Fibroblast of mammary gland (primary cell): ENCODE results near the gene ARHGAP10.
A peak's percentile ranks its signal among the peaks of the same experiment; 100 is the strongest.

Experiments used
- DNase-seq: peaks from one replicate; pipeline ENCODE4 v3.0.0-alpha.2; 2010; ENCODE audit warnings: low read depth
- H3K4me3 ChIP-seq: 2 replicates; pipeline ENCODE4 v1.5.1; 2011; ENCODE audit warnings: low read depth, mild to moderate bottlenecking, low read length, moderate library complexity; ENCODE audit not compliant: control insufficient read depth
- TF ChIP-seq, protein P1 (sequence below): conservative IDR thresholded peaks from 2 replicates; pipeline ENCODE4 v1.5.1; 2011; ENCODE audit warnings: low read depth, low read length, inconsistent platforms; ENCODE audit not compliant: control insufficient read depth, insufficient read depth

ARHGAP10 gene

GRCh38 chr4:147862043-147862692 lies 130.3 kb downstream of the ARHGAP10 start:
- TF ChIP-seq, protein P1, sequence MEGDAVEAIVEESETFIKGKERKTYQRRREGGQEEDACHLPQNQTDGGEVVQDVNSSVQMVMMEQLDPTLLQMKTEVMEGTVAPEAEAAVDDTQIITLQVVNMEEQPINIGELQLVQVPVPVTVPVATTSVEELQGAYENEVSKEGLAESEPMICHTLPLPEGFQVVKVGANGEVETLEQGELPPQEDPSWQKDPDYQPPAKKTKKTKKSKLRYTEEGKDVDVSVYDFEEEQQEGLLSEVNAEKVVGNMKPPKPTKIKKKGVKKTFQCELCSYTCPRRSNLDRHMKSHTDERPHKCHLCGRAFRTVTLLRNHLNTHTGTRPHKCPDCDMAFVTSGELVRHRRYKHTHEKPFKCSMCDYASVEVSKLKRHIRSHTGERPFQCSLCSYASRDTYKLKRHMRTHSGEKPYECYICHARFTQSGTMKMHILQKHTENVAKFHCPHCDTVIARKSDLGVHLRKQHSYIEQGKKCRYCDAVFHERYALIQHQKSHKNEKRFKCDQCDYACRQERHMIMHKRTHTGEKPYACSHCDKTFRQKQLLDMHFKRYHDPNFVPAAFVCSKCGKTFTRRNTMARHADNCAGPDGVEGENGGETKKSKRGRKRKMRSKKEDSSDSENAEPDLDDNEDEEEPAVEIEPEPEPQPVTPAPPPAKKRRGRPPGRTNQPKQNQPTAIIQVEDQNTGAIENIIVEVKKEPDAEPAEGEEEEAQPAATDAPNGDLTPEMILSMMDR: no peak
- H3K4me3 ChIP-seq: no peak overlapping the region
- no peak for DNase-seq

GRCh38 chr4:147863111-147863747 lies 131.3 kb downstream of the ARHGAP10 start:
- TF ChIP-seq, protein P1: peak; percentile 36
- H3K4me3 ChIP-seq: no peak overlapping the region
- DNase-seq: peak; percentile 52

- peak; percentile 71 for DNase-seq
- TF ChIP-seq, protein P1: no peak
- H3K4me3 ChIP-seq: no peak overlapping the region
Observed at GRCh38 chr4:147863808-147864472, 132.1 kb downstream of the ARHGAP10 start.

DNA sequence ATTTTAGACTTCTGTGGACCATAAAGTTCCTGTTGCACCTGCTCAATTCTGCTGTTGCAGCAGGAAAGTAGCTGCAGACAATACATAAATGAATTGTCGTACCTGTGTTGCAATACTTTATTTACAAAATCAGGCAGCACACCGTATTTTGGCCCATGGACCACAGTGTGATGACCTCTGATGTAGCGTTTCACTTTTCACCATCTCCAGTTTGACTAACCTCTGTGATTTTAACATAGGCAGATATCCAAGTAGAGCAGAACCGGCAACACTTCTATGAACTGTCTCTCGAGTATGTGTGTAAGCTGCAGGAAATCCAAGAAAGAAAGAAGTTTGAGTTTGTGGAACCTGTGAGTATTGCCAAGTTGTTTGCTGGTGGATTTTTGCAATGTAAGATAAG lies 132.7 kb downstream of the ARHGAP10 start:
- no peak overlapping the region for H3K4me3 ChIP-seq
- TF ChIP-seq, protein P1: no peak
- DNase-seq: peak; percentile 57

DNA sequence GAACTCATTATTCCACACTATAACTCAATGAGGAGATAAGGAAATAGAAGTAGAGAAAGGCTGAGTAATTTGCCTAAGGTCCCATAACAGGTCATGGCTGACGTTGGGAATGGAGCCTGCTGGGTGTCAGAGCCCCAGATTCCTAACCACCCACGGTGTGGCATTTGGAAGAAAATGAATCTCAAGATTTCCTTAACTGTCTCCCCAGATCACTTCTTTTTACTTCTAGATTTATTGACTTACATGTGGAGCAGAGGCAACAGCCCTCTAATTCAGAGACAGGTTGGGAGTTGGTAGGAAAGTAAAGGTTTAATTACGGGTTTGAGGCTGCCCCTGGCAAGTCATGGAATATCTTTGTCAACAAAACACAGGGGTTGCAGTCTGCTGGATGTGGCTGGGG lies 134.0 kb downstream of the ARHGAP10 start:
- TF ChIP-seq, protein P1: no peak
- peak; percentile 63 for DNase-seq
- H3K4me3 ChIP-seq: no peak overlapping the region

GRCh38 chr4:147866532-147867271 lies 134.8 kb downstream of the ARHGAP10 start:
- TF ChIP-seq, protein P1: peak; percentile 100
- peak; percentile 92 for DNase-seq

More at GRCh38 chr4:147866532-147867271, 134.8 kb downstream of the ARHGAP10 start:
- H3K4me3 ChIP-seq: no peak overlapping the region
